GM12891 (cell line): ENCODE data around the gene OR10H5.

Experiments used
- POLR2A ChIP-seq: IDR thresholded peaks from 2 replicates; pipeline ENCODE4 v1.6.1; 2011; ENCODE audit warnings: low read depth, low read length, control low read depth
- POLR2AphosphoS5 ChIP-seq: IDR thresholded peaks from 2 replicates; pipeline ENCODE4 v1.6.1; 2011; ENCODE audit warnings: low read depth, low read length, control low read depth

DNA sequence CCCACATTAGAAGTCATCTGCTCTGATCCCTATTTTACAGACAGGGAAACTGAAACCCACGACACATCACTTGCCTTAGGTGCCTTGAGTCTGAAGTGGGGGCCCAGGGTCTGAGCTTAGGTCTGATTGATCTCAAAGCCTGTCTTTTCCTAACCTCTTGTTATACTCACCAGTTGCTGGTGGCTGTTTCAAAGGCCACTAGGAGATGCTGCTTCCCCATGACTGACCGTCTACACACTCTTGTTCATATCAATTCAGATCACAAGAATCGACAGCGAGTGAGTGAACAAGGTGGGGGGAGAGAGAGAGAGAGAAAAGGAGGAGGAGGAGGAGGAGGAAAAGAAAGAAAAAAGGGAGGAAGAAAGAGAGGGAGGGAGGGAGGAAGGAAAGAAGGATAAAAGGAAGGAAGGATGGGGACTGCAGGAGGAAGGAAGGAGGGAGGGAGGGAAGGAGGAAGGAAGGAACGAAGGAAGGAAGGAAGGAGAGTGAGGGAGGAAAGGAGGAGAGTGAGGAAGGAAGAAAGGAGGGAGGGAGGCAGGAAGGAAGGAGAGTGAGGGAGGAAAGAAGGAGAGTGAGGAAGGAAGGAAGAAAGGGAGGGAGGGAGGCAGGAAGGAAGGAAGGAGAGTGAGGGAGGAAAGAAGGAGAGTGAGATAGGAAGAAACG lies 24.7 kb downstream of the OR10H5 start:
- TF ChIP-seq POLR2AphosphoS5: no peak
- TF ChIP-seq POLR2A: no peak
